ENCODE results near the gene AJAP1. TPM values are rescaled to one million over a fixed set of nuclear protein-coding genes. Genes with fewer than 3 reads are reported as not detected.
A peak's percentile ranks its signal among the peaks of the same experiment; 100 is the strongest.

Gene AJAP1
- polyA plus RNA-seq, 6 donors from 2014 or later = not detected

GRCh38 chr1:4684136-4684535, 29.7 kb downstream of the AJAP1 start:
- no peak overlapping the region for H3K27ac Mint-ChIP-seq
- H3K9me3 Mint-ChIP-seq = peaks cover 6 to 19% (median 11%) of the 10 kb centered on the region in 7 donors
- no peaks in the 10 kb centered on the region for H3K36me3 Mint-ChIP-seq
- H3K4me1 Mint-ChIP-seq = no peaks in the 10 kb centered on the region
- DNase-seq = no peak
- H3K27me3 Mint-ChIP-seq = peaks cover 4 to 28% (median 8%) of the 10 kb centered on the region in 3 donors
- no peak for ATAC-seq (ENCODE audit: low read depth in 2 of 2)
- no peak overlapping the region for H3K4me3 Mint-ChIP-seq

GRCh38 chr1:4684864-4685522, 30.6 kb downstream of the AJAP1 start:
- no peaks in the 10 kb centered on the region for H3K36me3 Mint-ChIP-seq
- ATAC-seq (ENCODE audit: low read depth in 2 of 2) = no peak
- H3K9me3 Mint-ChIP-seq = peaks cover 2 to 11% (median 7%) of the 10 kb centered on the region in 7 donors
- H3K4me3 Mint-ChIP-seq = no peak overlapping the region
- no peak for DNase-seq
- peaks cover 4 to 28% (median 8%) of the 10 kb centered on the region in 3 donors for H3K27me3 Mint-ChIP-seq
- H3K27ac Mint-ChIP-seq = peak overlapping the region in 1 of 6 donors; percentile 33
- H3K4me1 Mint-ChIP-seq = no peaks in the 10 kb centered on the region

GRCh38 chr1:4685523-4685865, 31.1 kb downstream of the AJAP1 start:
- Mint-ChIP-seq H3K27me3 (peaks cover 4 to 28% (median 8%) of the 10 kb centered on the region in 3 donors), H3K9me3 (peaks cover 0 to 6% (median 3%) of the 10 kb centered on the region in 7 donors), H3K27ac (peak overlapping the region in 1 of 6 donors; percentile 33), H3K4me1 (no peaks in the 10 kb centered on the region), H3K36me3 (no peaks in the 10 kb centered on the region), H3K4me3 (no peak overlapping the region)
- ATAC-seq (ENCODE audit: low read depth in 2 of 2) (no peak), DNase-seq (no peak)

- H3K36me3 Mint-ChIP-seq = no peaks in the 10 kb centered on the region
- H3K4me1 Mint-ChIP-seq = no peaks in the 10 kb centered on the region
- H3K4me3 Mint-ChIP-seq = no peak overlapping the region
- H3K9me3 Mint-ChIP-seq = no peaks in the 10 kb centered on the region
- ATAC-seq (ENCODE audit: low read depth in 2 of 2) = no peak
- H3K27ac Mint-ChIP-seq = no peak overlapping the region
- H3K27me3 Mint-ChIP-seq = peaks cover 4 to 28% (median 8%) of the 10 kb centered on the region in 3 donors
- no peak for DNase-seq
Observed at GRCh38 chr1:4687943-4688342, 33.5 kb downstream of the AJAP1 start.

- no peaks in the 10 kb centered on the region for H3K9me3 Mint-ChIP-seq
- H3K27ac Mint-ChIP-seq = no peak overlapping the region
- H3K4me3 Mint-ChIP-seq = peak overlapping the region in 1 of 8 donors; percentile 63
- peaks cover 6 to 19% (median 8%) of the 10 kb centered on the region in 3 donors for H3K27me3 Mint-ChIP-seq
- no peaks in the 10 kb centered on the region for H3K36me3 Mint-ChIP-seq
- no peaks in the 10 kb centered on the region for H3K4me1 Mint-ChIP-seq
- DNase-seq (no peak), ATAC-seq (ENCODE audit: low read depth in 2 of 2) (no peak)
Observed at GRCh38 chr1:4689271-4689935, 35.0 kb downstream of the AJAP1 start.

- Mint-ChIP-seq H3K9me3 (peaks cover 0 to 7% (median 1%) of the 10 kb centered on the region in 7 donors), H3K4me3 (no peak overlapping the region), H3K4me1 (no peaks in the 10 kb centered on the region), H3K27ac (no peak overlapping the region), H3K36me3 (peaks cover 0 to 2% of the 10 kb centered on the region in 2 donors), H3K27me3 (peaks cover 5 to 26% (median 9%) of the 10 kb centered on the region in 3 donors)
- DNase-seq = no peak
- ATAC-seq (ENCODE audit: low read depth in 2 of 2) = no peak
Observed at GRCh38 chr1:4689941-4690635, 35.7 kb downstream of the AJAP1 start.

- ATAC-seq (ENCODE audit: low read depth in 2 of 2) = no peak
- Mint-ChIP-seq H3K27me3 (peaks cover 0 to 27% (median 10%) of the 10 kb centered on the region in 3 donors), H3K27ac (no peak overlapping the region), H3K36me3 (peaks cover 0 to 6% of the 10 kb centered on the region in 2 donors), H3K4me1 (no peaks in the 10 kb centered on the region), H3K9me3 (peaks cover 0 to 11% (median 1%) of the 10 kb centered on the region in 7 donors), H3K4me3 (no peak overlapping the region)
- DNase-seq = no peak
Observed at GRCh38 chr1:4690951-4691675, 36.7 kb downstream of the AJAP1 start.

- Mint-ChIP-seq H3K9me3 (peaks cover 0 to 11% (median 1%) of the 10 kb centered on the region in 7 donors), H3K4me3 (no peak overlapping the region), H3K27ac (no peak overlapping the region), H3K4me1 (no peaks in the 10 kb centered on the region), H3K36me3 (peaks cover 0 to 6% of the 10 kb centered on the region in 2 donors), H3K27me3 (peaks cover 0 to 19% (median 10%) of the 10 kb centered on the region in 3 donors)
- no peak for DNase-seq
- no peak for ATAC-seq (ENCODE audit: low read depth in 2 of 2)
Observed at GRCh38 chr1:4691766-4692405, 37.5 kb downstream of the AJAP1 start.

- DNase-seq = no peak
- Mint-ChIP-seq H3K9me3 (peaks cover 0 to 11% (median 1%) of the 10 kb centered on the region in 7 donors), H3K27ac (no peak overlapping the region), H3K4me1 (no peaks in the 10 kb centered on the region), H3K36me3 (peaks cover 0 to 6% of the 10 kb centered on the region in 2 donors), H3K4me3 (no peak overlapping the region), H3K27me3 (peaks cover 0 to 13% (median 10%) of the 10 kb centered on the region in 3 donors)
- no peak for ATAC-seq (ENCODE audit: low read depth in 2 of 2)
Observed at GRCh38 chr1:4692437-4692836, 38.0 kb downstream of the AJAP1 start.

- Mint-ChIP-seq H3K9me3 (peaks cover 0 to 11% (median 1%) of the 10 kb centered on the region in 7 donors), H3K4me1 (no peaks in the 10 kb centered on the region), H3K27ac (peak overlapping the region in 1 of 6 donors; percentile 66)
Observed at GRCh38 chr1:4693331-4693730, 38.9 kb downstream of the AJAP1 start.

GRCh38 chr1:4693891-4694290, 39.5 kb downstream of the AJAP1 start:
- H3K36me3 Mint-ChIP-seq = peaks cover 0 to 6% of the 10 kb centered on the region in 2 donors
- H3K9me3 Mint-ChIP-seq = peaks cover 0 to 11% (median 1%) of the 10 kb centered on the region in 7 donors
- H3K27me3 Mint-ChIP-seq = peaks cover 0 to 10% (median 10%) of the 10 kb centered on the region in 3 donors
- no peak overlapping the region for H3K27ac Mint-ChIP-seq
- no peak for ATAC-seq (ENCODE audit: low read depth in 2 of 2)
- H3K4me3 Mint-ChIP-seq = no peak overlapping the region
- no peak for DNase-seq
- H3K4me1 Mint-ChIP-seq = no peaks in the 10 kb centered on the region

More at GRCh38 chr1:4693331-4693730, 38.9 kb downstream of the AJAP1 start:
- DNase-seq (no peak), ATAC-seq (ENCODE audit: low read depth in 2 of 2) (no peak)
- H3K36me3 Mint-ChIP-seq = peaks cover 0 to 6% of the 10 kb centered on the region in 2 donors
- H3K27me3 Mint-ChIP-seq = peaks cover 0 to 10% (median 10%) of the 10 kb centered on the region in 3 donors
- no peak overlapping the region for H3K4me3 Mint-ChIP-seq

- Mint-ChIP-seq H3K4me3 (no peak overlapping the region), H3K36me3 (peaks cover 0 to 6% of the 10 kb centered on the region in 2 donors), H3K4me1 (no peaks in the 10 kb centered on the region), H3K27ac (peak overlapping the region in 1 of 6 donors; percentile 60), H3K9me3 (peaks cover 0 to 11% (median 1%) of the 10 kb centered on the region in 7 donors), H3K27me3 (peaks cover 0 to 10% (median 10%) of the 10 kb centered on the region in 3 donors)
- no peak for ATAC-seq (ENCODE audit: low read depth in 2 of 2)
- no peak for DNase-seq
Observed at GRCh38 chr1:4694492-4694891, 40.1 kb downstream of the AJAP1 start.

All from naive B cell (primary cell).